ENCODE measurements around the gene SIPA1L3. TPM values are rescaled to one million over a fixed set of nuclear protein-coding genes. Genes with fewer than 3 reads are reported as not detected.

Gene SIPA1L3
- total and polyA plus RNA-seq, 2 of the 13 experiments (the other 11 are each of a cell fraction or from before 2014, with no cell fraction given), result 5.5 to 7.7 TPM

DNA sequence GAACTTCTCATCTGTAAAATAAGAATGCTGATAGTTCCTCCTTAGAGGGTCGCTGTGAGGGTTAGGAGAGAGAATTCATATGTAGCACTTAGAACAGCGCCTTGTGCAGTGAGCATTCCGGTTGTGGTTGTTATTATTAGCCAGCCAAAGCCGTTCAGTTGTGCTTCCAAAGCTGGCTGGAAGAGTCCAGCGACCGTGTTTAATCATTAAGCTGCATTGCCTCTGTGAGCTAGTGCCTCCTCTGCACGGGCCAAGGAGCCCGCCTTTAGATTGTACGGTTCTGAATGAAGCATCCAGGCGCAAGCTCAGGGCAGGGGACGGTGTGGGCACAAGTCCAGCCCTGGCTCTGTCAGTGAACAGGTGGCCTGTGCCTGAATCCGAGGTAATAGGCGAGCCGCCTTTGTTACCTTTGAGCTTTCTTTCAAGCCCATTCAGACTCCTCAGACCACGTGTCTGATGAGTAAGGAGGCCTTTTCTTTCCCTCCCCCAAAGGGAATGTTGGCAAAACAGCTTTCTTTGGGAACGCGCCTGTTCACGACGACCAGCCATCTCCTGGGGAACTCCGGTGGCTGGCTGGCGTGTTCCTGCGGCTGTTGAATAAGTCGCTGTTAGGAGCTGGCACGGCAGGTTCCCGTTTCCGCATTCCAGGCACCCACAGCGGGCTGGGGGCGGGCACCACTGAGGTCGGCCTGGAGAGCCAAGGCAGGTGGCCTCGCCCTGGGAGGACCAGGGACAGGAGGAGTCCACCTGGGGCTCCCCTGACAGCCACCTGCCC is 25.1 kb downstream of the SIPA1L3 start (continued):
- TF ChIP-seq ZNF460 (CRISPR knock-in tag; IDR thresholded peaks at IDR 0.05; ENCODE audit: borderline replicate concordance) (no peak), ZNF83 (CRISPR knock-in tag; IDR thresholded peaks at IDR 0.05; ENCODE audit: borderline replicate concordance) (0 out of 2 replicates have a peak, but pooled peaks have one; percentile 77), MAFG (CRISPR knock-in tag; IDR thresholded peaks at IDR 0.05) (no peak), PTBP1 (IDR thresholded peaks at IDR 0.05; ENCODE audit: low read depth, low read length, poor library complexity, severe bottlenecking) (no peak), ZNF205 (CRISPR knock-in tag; IDR thresholded peaks at IDR 0.05) (no peak), NFATC3 (CRISPR knock-in tag; IDR thresholded peaks at IDR 0.05) (0 out of 2 replicates have a peak, but pooled peaks have one; percentile 30), ZEB1 (IDR thresholded peaks at IDR 0.05; ENCODE audit: insufficient replicate concordance, low read depth) (peak; percentile 83), SRY (CRISPR knock-in tag; IDR thresholded peaks at IDR 0.05) (peak; percentile 56; the same call in 1 of the 2 replicates), BCL6 (CRISPR knock-in tag; IDR thresholded peaks at IDR 0.05) (no peak; the same call in 1 of the 2 replicates), FOXA3 (CRISPR knock-in tag; IDR thresholded peaks at IDR 0.05) (peak; percentile 40; the same call in 1 of the 2 replicates), ERF (CRISPR knock-in tag; IDR thresholded peaks at IDR 0.05) (0 out of 2 replicates have a peak, but pooled peaks have one; percentile 25), SP4 (CRISPR knock-in tag; IDR thresholded peaks at IDR 0.05) (no peak), POGZ (CRISPR knock-in tag; IDR thresholded peaks at IDR 0.05) (no peak), U2AF2 (IDR thresholded peaks at IDR 0.05; ENCODE audit: low read depth, low read length) (no peak), MTA3 (CRISPR knock-in tag; IDR thresholded peaks at IDR 0.05) (no peak), SOX13 (IDR thresholded peaks at IDR 0.05) (no peak), SOX13 (CRISPR knock-in tag; conservative IDR thresholded peaks at IDR 0.05 in 1 of 2, IDR thresholded peaks at IDR 0.05 in 1 of 2) (0 out of 4 replicates have a peak, but pooled peaks of 1 of the 2 experiments have one; percentile 26), SOX6 (IDR thresholded peaks at IDR 0.05) (no peak), SOX6 (CRISPR knock-in tag; IDR thresholded peaks at IDR 0.05) (peak; percentile 50), ZNF335 (CRISPR knock-in tag; IDR thresholded peaks at IDR 0.05) (peak; percentile 52; the same call in 1 of the 2 replicates), ELF3 (CRISPR knock-in tag; IDR thresholded peaks at IDR 0.05) (peak; percentile 100), GATAD2A (CRISPR knock-in tag; IDR thresholded peaks at IDR 0.05) (peak; percentile 42; the same call in 1 of the 2 replicates)
- TF ChIP-seq, protein P1, sequence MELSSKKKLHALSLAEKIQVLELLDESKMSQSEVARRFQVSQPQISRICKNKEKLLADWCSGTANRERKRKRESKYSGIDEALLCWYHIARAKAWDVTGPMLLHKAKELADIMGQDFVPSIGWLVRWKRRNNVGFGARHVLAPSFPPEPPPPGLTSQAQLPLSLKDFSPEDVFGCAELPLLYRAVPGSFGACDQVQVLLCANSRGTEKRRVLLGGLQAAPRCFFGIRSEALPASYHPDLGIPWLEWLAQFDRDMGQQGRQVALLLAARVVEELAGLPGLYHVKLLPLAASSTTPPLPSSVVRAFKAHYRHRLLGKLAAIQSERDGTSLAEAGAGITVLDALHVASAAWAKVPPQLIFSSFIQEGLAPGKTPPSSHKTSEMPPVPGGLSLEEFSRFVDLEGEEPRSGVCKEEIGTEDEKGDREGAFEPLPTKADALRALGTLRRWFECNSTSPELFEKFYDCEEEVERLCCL (CRISPR knock-in tag; IDR thresholded peaks at IDR 0.05; ENCODE audit: borderline replicate concordance), result no peak
- TF ChIP-seq, protein P2, sequence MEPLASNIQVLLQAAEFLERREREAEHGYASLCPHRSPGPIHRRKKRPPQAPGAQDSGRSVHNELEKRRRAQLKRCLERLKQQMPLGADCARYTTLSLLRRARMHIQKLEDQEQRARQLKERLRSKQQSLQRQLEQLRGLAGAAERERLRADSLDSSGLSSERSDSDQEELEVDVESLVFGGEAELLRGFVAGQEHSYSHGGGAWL (CRISPR knock-in tag; IDR thresholded peaks at IDR 0.05), result peak; percentile 65; the same call in 1 of the 2 replicates
- TF ChIP-seq, protein P3, sequence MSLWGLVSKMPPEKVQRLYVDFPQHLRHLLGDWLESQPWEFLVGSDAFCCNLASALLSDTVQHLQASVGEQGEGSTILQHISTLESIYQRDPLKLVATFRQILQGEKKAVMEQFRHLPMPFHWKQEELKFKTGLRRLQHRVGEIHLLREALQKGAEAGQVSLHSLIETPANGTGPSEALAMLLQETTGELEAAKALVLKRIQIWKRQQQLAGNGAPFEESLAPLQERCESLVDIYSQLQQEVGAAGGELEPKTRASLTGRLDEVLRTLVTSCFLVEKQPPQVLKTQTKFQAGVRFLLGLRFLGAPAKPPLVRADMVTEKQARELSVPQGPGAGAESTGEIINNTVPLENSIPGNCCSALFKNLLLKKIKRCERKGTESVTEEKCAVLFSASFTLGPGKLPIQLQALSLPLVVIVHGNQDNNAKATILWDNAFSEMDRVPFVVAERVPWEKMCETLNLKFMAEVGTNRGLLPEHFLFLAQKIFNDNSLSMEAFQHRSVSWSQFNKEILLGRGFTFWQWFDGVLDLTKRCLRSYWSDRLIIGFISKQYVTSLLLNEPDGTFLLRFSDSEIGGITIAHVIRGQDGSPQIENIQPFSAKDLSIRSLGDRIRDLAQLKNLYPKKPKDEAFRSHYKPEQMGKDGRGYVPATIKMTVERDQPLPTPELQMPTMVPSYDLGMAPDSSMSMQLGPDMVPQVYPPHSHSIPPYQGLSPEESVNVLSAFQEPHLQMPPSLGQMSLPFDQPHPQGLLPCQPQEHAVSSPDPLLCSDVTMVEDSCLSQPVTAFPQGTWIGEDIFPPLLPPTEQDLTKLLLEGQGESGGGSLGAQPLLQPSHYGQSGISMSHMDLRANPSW (CRISPR knock-in tag; IDR thresholded peaks at IDR 0.05; ENCODE audit: borderline replicate concordance), result 0 out of 2 replicates have a peak, but pooled peaks have one; percentile 85
- TF ChIP-seq, protein P4, sequence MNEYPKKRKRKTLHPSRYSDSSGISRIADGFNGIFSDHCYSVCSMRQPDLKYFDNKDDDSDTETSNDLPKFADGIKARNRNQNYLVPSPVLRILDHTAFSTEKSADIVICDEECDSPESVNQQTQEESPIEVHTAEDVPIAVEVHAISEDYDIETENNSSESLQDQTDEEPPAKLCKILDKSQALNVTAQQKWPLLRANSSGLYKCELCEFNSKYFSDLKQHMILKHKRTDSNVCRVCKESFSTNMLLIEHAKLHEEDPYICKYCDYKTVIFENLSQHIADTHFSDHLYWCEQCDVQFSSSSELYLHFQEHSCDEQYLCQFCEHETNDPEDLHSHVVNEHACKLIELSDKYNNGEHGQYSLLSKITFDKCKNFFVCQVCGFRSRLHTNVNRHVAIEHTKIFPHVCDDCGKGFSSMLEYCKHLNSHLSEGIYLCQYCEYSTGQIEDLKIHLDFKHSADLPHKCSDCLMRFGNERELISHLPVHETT (CRISPR knock-in tag; conservative IDR thresholded peaks at IDR 0.05), result 0 out of 2 replicates have a peak, but pooled peaks have one; percentile 10
